Neural progenitor cell (in vitro differentiated cells): ENCODE measurements around the gene MYCL.

Experiments used
- CTCF ChIP-seq: fragments of 200-600 bp; sonication (generic); IDR thresholded peaks from 2 replicates; pipeline ENCODE4 v1.5.1; 2017; ENCODE audit warnings: antibody characterized with exemption, mild to moderate bottlenecking
- EZH2phosphoT487 ChIP-seq: fragments of 200-600 bp; sonication (generic); IDR thresholded peaks from 2 replicates; pipeline ENCODE4 v1.6.1; 2017; ENCODE audit warnings: antibody characterized with exemption

- no peak for TF ChIP-seq CTCF
- TF ChIP-seq EZH2phosphoT487 = no peak
Observed at GRCh38 chr1:39886757-39887231, 14.9 kb downstream of the MYCL start.
